Neural cell (in vitro differentiated cells): ENCODE results near the gene SBNO2. TPM values are rescaled to one million over a fixed set of nuclear protein-coding genes. Genes with fewer than 3 reads are reported as not detected.

Source experiments
- H2AFZ ChIP-seq: fragments of 200-600, 300-800 bp; sonication (generic), shearing (Covaris generic); 2 replicates; pipeline ENCODE4 v1.6.0; 2014; ENCODE audit warnings: low read depth, mild to moderate bottlenecking, antibody characterized with exemption, low read length, moderate library complexity
- H3F3A ChIP-seq: fragments of 200-600 bp; shearing (Covaris generic); 2 replicates; pipeline ENCODE4 v1.6.1; 2016; ENCODE audit warnings: mild to moderate bottlenecking, moderate library complexity, mixed read lengths, antibody characterized with exemption, low read length; ENCODE audit not compliant: insufficient read depth, poor library complexity, severe bottlenecking
- H3K27ac ChIP-seq: fragments of 200-600, 300-800 bp; sonication (generic), shearing (Covaris generic); 2 replicates; pipeline ENCODE4 v1.5.1; 2014; ENCODE audit warnings: mild to moderate bottlenecking, low read length, moderate library complexity
- H3K27me3 ChIP-seq: fragments of 300-800, 200-600 bp; sonication (generic), shearing (Covaris generic); 2 replicates; pipeline ENCODE4 v1.6.0; 2014; ENCODE audit warnings: mild to moderate bottlenecking, low read depth, low read length, moderate library complexity; ENCODE audit not compliant: insufficient read depth
- H3K36me3 ChIP-seq: fragments of 300-800, 200-600 bp; sonication (generic), shearing (Covaris generic); 2 replicates; pipeline ENCODE4 v1.5.1; 2014; ENCODE audit warnings: mild to moderate bottlenecking, antibody characterized with exemption, low read length, moderate library complexity; ENCODE audit not compliant: insufficient read depth
- H3K4me2 ChIP-seq: fragments of 300-800, 200-600 bp; sonication (generic), shearing (Covaris generic); 2 replicates; pipeline ENCODE4 v1.6.0; 2014; ENCODE audit warnings: mild to moderate bottlenecking, low read length
- H3K4me3 ChIP-seq: fragments of 300-800, 200-600 bp; sonication (generic), shearing (Covaris generic); 2 replicates; pipeline ENCODE4 v1.5.1; 2014; ENCODE audit warnings: mild to moderate bottlenecking, low read length, moderate library complexity
- H3K79me2 ChIP-seq: fragments of 200-600 bp; shearing (Covaris generic); replicated peaks from 2 replicates; pipeline ENCODE4 v1.6.0; 2014; ENCODE audit warnings: mild to moderate bottlenecking, low read length, moderate library complexity; ENCODE audit not compliant: insufficient read depth
- H3K9ac ChIP-seq: fragments of 300-800, 200-600 bp; sonication (generic), shearing (Covaris generic); 2 replicates; pipeline ENCODE4 v1.6.1; 2016; ENCODE audit warnings: mild to moderate bottlenecking, low read length, mixed read lengths
- H3K9me2 ChIP-seq: fragments of 200-600 bp; shearing (Covaris generic); 2 replicates; pipeline ENCODE4 v1.6.1; 2016; ENCODE audit warnings: mild to moderate bottlenecking, low read length, mixed read lengths; ENCODE audit not compliant: insufficient read depth
- H3K9me3 ChIP-seq: fragments of 200-600, 300-800 bp; sonication (generic), shearing (Covaris generic); 2 replicates; pipeline ENCODE4 v1.6.1; 2016; ENCODE audit warnings: mild to moderate bottlenecking, mixed run types, low read length, moderate library complexity, mixed read lengths
- H4K20me1 ChIP-seq: fragments of 200-600 bp; shearing (Covaris generic); 2 replicates; pipeline ENCODE4 v1.6.1; 2016; ENCODE audit warnings: mild to moderate bottlenecking, mixed run types; ENCODE audit not compliant: insufficient read depth
- CTCF ChIP-seq: fragments of 450-650 bp; IDR thresholded peaks from 2 replicates; pipeline ENCODE4 v1.5.1; 2014; ENCODE audit warnings: antibody characterized with exemption, mild to moderate bottlenecking, moderate library complexity; ENCODE audit not compliant: poor library complexity, severe bottlenecking
- EP300 ChIP-seq: fragments of 450-650 bp; conservative IDR thresholded peaks from 2 replicates; pipeline ENCODE4 v1.6.1; 2014; ENCODE audit warnings: antibody characterized with exemption, mild to moderate bottlenecking, moderate library complexity; ENCODE audit not compliant: poor library complexity, severe bottlenecking
- EZH2 ChIP-seq: fragments of 200-600, 300-800 bp; shearing (Covaris generic), sonication (generic); IDR thresholded peaks from 2 replicates; pipeline ENCODE4 v1.6.1; 2014; ENCODE audit warnings: antibody characterized with exemption, low read length, borderline replicate concordance, mild to moderate bottlenecking; ENCODE audit not compliant: insufficient read depth, poor library complexity, severe bottlenecking
- MXI1 ChIP-seq: fragments of 450-650 bp; conservative IDR thresholded peaks from 2 replicates; pipeline ENCODE4 v1.6.1; 2014; ENCODE audit warnings: antibody characterized with exemption, mild to moderate bottlenecking; ENCODE audit not compliant: poor library complexity, severe bottlenecking
- POLR2AphosphoS5 ChIP-seq: IDR thresholded peaks from 2 replicates; pipeline ENCODE4 v1.6.1; 2012
- RAD21 ChIP-seq: fragments of 450-650 bp; conservative IDR thresholded peaks from 2 replicates; pipeline ENCODE4 v1.6.1; 2014; ENCODE audit warnings: antibody characterized with exemption, mild to moderate bottlenecking, moderate library complexity
- REST ChIP-seq: IDR thresholded peaks from 2 replicates; pipeline ENCODE4 v1.6.1; 2012; ENCODE audit warnings: borderline replicate concordance
- SMC3 ChIP-seq: fragments of 450-650 bp; conservative IDR thresholded peaks from 2 replicates; pipeline ENCODE4 v1.6.1; 2014; ENCODE audit warnings: antibody characterized with exemption, mild to moderate bottlenecking, moderate library complexity; ENCODE audit not compliant: poor library complexity
- TAF1 ChIP-seq: IDR thresholded peaks from 2 replicates; pipeline ENCODE4 v1.6.1; 2012; ENCODE audit warnings: low read depth
- polyA plus RNA-seq: library from polyadenylated mRNA; depleted of rRNA; stranded (reverse); fragments of >200 nt; gene quantifications from 2 replicates; pipeline ENCODE4 v1.2.3, GENCODE V29; 2014

The SBNO2 gene
- polyA plus RNA-seq, 1 donor from 2014 or later, result 4.8 TPM

- Histone ChIP-seq H3K27ac (no peak overlapping the region), H3K4me3 (no peak overlapping the region), H3K9me2 (no peaks in the 10 kb centered on the region), H4K20me1 (peaks cover 3% of the 10 kb centered on the region), H3F3A (no peaks in the 10 kb centered on the region), H3K27me3 (no peaks in the 10 kb centered on the region), H3K36me3 (no peaks in the 10 kb centered on the region), H3K9ac (no peak overlapping the region), H3K4me2 (no peak overlapping the region), H3K9me3 (no peaks in the 10 kb centered on the region), H3K79me2 (peaks cover 12% of the 10 kb centered on the region), H2AFZ (no peak overlapping the region)
- TF ChIP-seq REST (no peak), MXI1 (no peak), EP300 (no peak), RAD21 (no peak), CTCF (no peak), TAF1 (no peak), SMC3 (no peak)
Observed at GRCh38 chr19:1089891-1090290, 84.2 kb downstream of the SBNO2 start.

GRCh38 chr19:1089126-1089771 lies 84.8 kb downstream of the SBNO2 start:
- H3K4me2 ChIP-seq, result no peak overlapping the region
- no peak overlapping the region for H3K9ac ChIP-seq
- H3K4me3 ChIP-seq, result no peak overlapping the region
- no peaks in the 10 kb centered on the region for H3F3A ChIP-seq
- no peak for TF ChIP-seq SMC3
- TF ChIP-seq REST, result no peak
- TF ChIP-seq EZH2, result no peak
- no peak for TF ChIP-seq MXI1
- no peak for TF ChIP-seq RAD21
- TF ChIP-seq EP300, result no peak
- TF ChIP-seq CTCF, result no peak
- no peak for TF ChIP-seq TAF1
- TF ChIP-seq POLR2AphosphoS5, result no peak
- no peaks in the 10 kb centered on the region for H3K9me2 ChIP-seq
- no peaks in the 10 kb centered on the region for H4K20me1 ChIP-seq
- no peaks in the 10 kb centered on the region for H3K27me3 ChIP-seq
- peaks cover 5% of the 10 kb centered on the region for H3K79me2 ChIP-seq
- no peak overlapping the region for H2AFZ ChIP-seq
- H3K9me3 ChIP-seq, result no peaks in the 10 kb centered on the region
- H3K27ac ChIP-seq, result no peak overlapping the region
- no peaks in the 10 kb centered on the region for H3K36me3 ChIP-seq
